Lower lobe of right lung (tissue), 2 donors: ENCODE data around the gene APBB2. TPM values are rescaled to one million over a fixed set of nuclear protein-coding genes. Genes with fewer than 3 reads are reported as not detected.

Experiments used
- ATAC-seq, 2 donors: fragments of 200-7000 bp; cut with Tn5 transposase; one replicate each; pipeline ENCODE4 v1.9.1; 2020 to 2022; ENCODE audit warnings: mild to moderate bottlenecking in 2 of 2, moderate library complexity in 2 of 2
- DNase-seq: peaks from one replicate; pipeline ENCODE4 v3.0.0-alpha.2; 2020
- H3K27ac ChIP-seq: fragments of 200-600 bp; one replicate; pipeline ENCODE4 v1.8.0; 2022
- H3K27me3 ChIP-seq: fragments of 200-600 bp; one replicate; pipeline ENCODE4 v1.8.0; 2022; ENCODE audit warnings: low read depth
- H3K36me3 ChIP-seq: fragments of 200-600 bp; one replicate; pipeline ENCODE4 v1.8.0; 2022; ENCODE audit warnings: mild to moderate bottlenecking
- H3K4me1 ChIP-seq: fragments of 200-600 bp; one replicate; pipeline ENCODE4 v1.8.0; 2022
- H3K4me3 ChIP-seq: fragments of 200-600 bp; one replicate; pipeline ENCODE4 v1.8.0; 2022; ENCODE audit warnings: mild to moderate bottlenecking
- H3K9me3 ChIP-seq: fragments of 200-600 bp; one replicate; pipeline ENCODE4 v1.8.0; 2022
- intact Hi-C: fragments of 100-400 bp; cut with DNase I; formaldehyde crosslinking; loops from one replicate; pipeline ENCODE4 v1.11.0; 2022
- total RNA-seq: library from RNA; stranded (reverse); fragmentation: NEBNext Ultra II Directional; extraction: Animal tissue kit (Norgen Biotek cat#: 25700); gene quantifications from one replicate; pipeline ENCODE4 v1.2.1, GENCODE V29; 2021
- TF ChIP-seq, protein P1 (sequence below): fragments of 200-600 bp; IDR thresholded peaks from one replicate; pipeline ENCODE4 v1.8.0; 2022; ENCODE audit warnings: antibody characterized with exemption, mild to moderate bottlenecking
- donor health status: DM: no; HTN: yes; CAD: no; lungs with severe emphysema.

APBB2 gene
- total RNA-seq, 1 donor from 2014 or later, result 59.3 TPM

DNA sequence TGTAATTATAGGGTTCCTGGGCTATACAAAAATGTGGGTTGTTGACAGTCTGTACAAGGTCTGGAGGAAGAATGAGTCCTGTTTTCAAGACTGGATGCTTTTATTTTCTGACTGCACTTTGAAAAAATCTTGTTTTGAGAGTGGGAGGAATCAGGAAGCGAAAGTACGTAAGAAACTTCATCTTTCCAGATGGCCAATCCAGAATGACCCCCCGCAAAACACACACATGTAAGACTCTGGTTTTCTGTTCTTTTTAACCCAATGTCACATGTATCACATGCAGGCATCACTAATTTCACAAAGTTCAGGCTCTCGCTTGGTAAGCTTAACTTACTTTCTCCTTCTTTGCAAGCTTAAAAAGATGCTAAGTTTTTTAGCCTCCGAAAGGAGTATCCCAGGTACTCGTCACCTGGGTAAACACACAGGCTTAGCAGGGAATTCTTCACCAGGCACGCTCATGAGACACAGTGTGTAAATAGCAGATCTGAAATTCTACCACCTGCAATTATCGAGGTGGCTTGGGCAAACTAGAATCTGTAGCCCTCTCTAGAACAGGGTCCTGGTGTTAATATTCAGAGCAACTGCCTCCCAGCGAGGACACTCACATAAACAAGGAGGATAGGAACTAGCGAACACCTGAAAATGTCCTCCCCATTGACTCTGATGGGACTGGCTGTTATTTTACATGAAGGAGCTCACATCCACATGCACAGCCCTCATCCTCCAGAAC is 373.9 kb downstream of the APBB2 start:
- H3K9me3 ChIP-seq, result no peaks in the 10 kb centered on the region
- H3K27ac ChIP-seq, result no peak overlapping the region
- DNase-seq, result no peak
- intact Hi-C loops, result no loop called here
- H3K4me3 ChIP-seq, result no peak overlapping the region
- TF ChIP-seq, protein P1, sequence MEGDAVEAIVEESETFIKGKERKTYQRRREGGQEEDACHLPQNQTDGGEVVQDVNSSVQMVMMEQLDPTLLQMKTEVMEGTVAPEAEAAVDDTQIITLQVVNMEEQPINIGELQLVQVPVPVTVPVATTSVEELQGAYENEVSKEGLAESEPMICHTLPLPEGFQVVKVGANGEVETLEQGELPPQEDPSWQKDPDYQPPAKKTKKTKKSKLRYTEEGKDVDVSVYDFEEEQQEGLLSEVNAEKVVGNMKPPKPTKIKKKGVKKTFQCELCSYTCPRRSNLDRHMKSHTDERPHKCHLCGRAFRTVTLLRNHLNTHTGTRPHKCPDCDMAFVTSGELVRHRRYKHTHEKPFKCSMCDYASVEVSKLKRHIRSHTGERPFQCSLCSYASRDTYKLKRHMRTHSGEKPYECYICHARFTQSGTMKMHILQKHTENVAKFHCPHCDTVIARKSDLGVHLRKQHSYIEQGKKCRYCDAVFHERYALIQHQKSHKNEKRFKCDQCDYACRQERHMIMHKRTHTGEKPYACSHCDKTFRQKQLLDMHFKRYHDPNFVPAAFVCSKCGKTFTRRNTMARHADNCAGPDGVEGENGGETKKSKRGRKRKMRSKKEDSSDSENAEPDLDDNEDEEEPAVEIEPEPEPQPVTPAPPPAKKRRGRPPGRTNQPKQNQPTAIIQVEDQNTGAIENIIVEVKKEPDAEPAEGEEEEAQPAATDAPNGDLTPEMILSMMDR, result no peak
- H3K36me3 ChIP-seq, result peaks cover 5% of the 10 kb centered on the region
- peak in 1 of 2 donors; percentile 19 for ATAC-seq
- H3K27me3 ChIP-seq, result no peaks in the 10 kb centered on the region
- H3K4me1 ChIP-seq, result peaks cover 11% of the 10 kb centered on the region

DNA sequence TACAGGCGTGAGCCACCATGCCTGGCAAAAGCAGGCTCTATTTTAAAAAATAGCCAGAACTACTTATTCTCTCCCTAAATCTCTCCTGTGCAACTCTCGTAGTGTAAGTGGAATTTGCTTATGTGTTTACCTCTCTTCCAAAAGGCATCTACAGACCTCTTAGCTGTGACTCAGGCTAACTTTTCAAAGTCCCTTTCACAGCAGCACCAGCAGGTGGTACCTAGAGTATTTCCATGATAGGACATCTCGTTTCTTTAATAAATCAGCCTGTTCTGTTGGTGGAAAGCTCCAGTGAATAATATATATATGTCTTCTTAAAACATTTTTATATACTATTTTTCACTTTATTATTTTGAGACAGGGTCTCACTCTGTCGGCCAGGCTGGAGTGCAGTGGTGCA is 375.6 kb downstream of the APBB2 start:
- no peak for DNase-seq
- intact Hi-C loops, result no loop called here
- H3K4me1 ChIP-seq, result peaks cover 11% of the 10 kb centered on the region
- TF ChIP-seq, protein P1, result no peak
- H3K4me3 ChIP-seq, result no peak overlapping the region
- H3K27ac ChIP-seq, result no peak overlapping the region
- peaks cover 22% of the 10 kb centered on the region for H3K36me3 ChIP-seq
- no peaks in the 10 kb centered on the region for H3K27me3 ChIP-seq
- no peaks in the 10 kb centered on the region for H3K9me3 ChIP-seq
- no peak for ATAC-seq

DNA sequence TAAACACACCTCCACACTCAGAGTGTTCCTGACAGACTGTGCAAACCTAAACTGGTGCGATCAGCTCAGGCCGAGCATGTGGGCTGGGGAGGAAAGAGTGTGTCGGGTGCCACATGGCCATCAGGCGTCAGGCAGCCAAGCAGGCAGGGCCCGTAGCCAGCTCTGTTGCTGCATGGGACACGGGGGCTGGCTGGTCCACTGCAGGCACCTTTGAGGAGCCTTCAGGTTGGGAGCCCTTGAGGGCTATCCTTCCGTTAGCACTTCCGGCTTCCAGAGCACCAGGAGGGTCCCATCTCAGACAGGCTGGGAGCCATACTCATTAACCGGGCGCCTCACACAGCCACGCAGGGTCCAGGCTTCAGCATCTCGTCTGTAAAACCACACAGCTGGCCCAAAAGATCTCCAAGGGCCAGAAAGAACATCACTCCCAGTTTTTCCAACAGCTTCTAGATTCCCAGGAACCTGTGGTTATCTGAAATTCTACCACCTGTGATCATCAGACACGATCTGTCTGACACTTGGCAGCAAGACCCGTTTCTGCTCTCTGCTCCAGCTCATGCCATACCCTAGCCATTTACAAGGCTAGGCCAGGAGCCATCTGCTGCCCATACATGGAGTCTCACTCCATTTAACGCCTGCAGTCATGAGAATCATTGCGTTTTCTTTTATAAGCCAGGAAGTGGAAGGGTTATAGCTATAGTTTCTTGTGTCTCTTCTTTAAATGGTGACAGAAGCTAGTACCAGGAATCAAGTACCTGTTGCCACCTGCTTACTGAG is 377.1 kb downstream of the APBB2 start:
- Histone ChIP-seq H3K27ac (no peak overlapping the region), H3K27me3 (no peaks in the 10 kb centered on the region), H3K36me3 (peaks cover 28% of the 10 kb centered on the region), H3K4me1 (peaks cover 11% of the 10 kb centered on the region), H3K4me3 (no peak overlapping the region), H3K9me3 (no peaks in the 10 kb centered on the region)
- TF ChIP-seq, protein P1, result no peak
- no peak for ATAC-seq
- intact Hi-C loops, result no loop called here
- no peak for DNase-seq

DNA sequence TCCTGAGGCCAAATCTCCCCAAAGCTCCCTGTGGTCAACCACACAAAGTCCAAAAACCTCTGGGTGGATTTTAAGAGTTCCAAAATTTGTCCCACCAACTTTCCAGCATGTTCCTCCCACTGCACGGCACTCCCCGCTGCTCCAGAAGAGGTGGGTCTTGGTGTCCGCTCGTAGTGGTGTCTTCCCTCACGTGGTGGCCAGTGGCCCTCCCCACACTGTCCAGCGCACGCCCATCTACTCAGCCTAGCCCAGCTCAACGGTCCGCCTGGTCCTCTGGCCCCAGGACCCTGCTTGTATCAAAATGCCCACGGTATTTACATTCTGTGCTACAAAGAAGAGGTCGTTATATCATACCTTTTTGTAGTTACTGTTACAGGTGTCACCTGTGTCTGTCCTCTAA is 381.1 kb downstream of the APBB2 start:
- ATAC-seq (no peak), DNase-seq (no peak)
- H3K36me3 ChIP-seq, result peaks cover 50% of the 10 kb centered on the region
- TF ChIP-seq, protein P1, result no peak
- H3K27me3 ChIP-seq, result no peaks in the 10 kb centered on the region
- H3K9me3 ChIP-seq, result no peaks in the 10 kb centered on the region
- no peak overlapping the region for H3K4me3 ChIP-seq
- intact Hi-C loops, result no loop called here
- no peaks in the 10 kb centered on the region for H3K4me1 ChIP-seq
- H3K27ac ChIP-seq, result no peak overlapping the region

DNA sequence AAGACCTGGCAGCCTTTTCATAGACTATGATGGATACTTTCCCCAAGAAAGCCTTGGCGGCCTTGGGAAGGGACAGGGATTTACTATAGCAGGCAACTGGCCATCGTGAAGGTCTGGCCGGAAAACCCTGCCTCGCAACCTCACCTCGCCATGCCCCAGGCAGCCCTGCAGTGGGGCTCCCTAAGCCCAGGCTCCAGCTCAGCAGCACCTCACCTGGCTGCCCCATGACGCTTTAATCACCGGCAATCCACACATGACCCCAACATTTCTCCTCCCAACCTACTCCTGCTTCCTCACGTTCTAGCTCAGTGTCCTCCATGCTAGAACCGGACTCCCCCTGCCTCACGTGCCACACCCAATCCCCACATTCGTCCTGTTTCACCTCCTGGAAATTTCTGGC is 382.2 kb downstream of the APBB2 start:
- H3K4me3 ChIP-seq, result no peak overlapping the region
- DNase-seq (no peak), ATAC-seq (no peak)
- H3K4me1 ChIP-seq, result no peaks in the 10 kb centered on the region
- peaks cover 60% of the 10 kb centered on the region for H3K36me3 ChIP-seq
- TF ChIP-seq, protein P1, result no peak
- H3K27ac ChIP-seq, result no peak overlapping the region
- H3K27me3 ChIP-seq, result no peaks in the 10 kb centered on the region
- no peaks in the 10 kb centered on the region for H3K9me3 ChIP-seq
- intact Hi-C loops, result no loop called here
